Measurements from ENCODE around the gene CLOCK.

The CLOCK gene

DNA sequence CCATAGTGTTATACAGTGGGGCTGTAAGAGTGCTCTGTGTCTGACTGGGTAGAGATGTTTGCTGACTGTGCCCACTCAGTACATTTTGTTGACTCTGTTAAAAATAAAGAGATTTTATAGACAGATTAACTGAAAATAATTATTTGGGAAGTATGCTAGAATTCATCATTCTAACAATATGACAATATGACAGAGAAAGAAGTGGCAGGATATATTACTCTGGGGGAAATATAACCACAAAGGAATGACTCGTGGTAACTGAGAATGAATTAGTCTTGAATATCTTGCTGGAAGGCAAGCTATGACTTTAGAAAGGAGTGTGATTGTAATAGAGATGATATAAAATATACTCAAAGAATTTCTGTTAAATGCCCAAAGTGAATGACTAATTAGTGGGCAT, 104.2 kb downstream of the CLOCK start:
- no peak overlapping the region for H3K4me3 ChIP-seq (ENCODE audit: low read depth, low read length)
- in situ Hi-C loops (cut with HindIII; ENCODE audit: low sequenced_read_pairs), result no loop called here
- DNase-seq (ENCODE audit: low read depth, low spot score), result no peak
- TF ChIP-seq, protein P1, sequence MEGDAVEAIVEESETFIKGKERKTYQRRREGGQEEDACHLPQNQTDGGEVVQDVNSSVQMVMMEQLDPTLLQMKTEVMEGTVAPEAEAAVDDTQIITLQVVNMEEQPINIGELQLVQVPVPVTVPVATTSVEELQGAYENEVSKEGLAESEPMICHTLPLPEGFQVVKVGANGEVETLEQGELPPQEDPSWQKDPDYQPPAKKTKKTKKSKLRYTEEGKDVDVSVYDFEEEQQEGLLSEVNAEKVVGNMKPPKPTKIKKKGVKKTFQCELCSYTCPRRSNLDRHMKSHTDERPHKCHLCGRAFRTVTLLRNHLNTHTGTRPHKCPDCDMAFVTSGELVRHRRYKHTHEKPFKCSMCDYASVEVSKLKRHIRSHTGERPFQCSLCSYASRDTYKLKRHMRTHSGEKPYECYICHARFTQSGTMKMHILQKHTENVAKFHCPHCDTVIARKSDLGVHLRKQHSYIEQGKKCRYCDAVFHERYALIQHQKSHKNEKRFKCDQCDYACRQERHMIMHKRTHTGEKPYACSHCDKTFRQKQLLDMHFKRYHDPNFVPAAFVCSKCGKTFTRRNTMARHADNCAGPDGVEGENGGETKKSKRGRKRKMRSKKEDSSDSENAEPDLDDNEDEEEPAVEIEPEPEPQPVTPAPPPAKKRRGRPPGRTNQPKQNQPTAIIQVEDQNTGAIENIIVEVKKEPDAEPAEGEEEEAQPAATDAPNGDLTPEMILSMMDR (IDR thresholded peaks at IDR 0.05; ENCODE audit: low read depth, low read length), result no peak

DNA sequence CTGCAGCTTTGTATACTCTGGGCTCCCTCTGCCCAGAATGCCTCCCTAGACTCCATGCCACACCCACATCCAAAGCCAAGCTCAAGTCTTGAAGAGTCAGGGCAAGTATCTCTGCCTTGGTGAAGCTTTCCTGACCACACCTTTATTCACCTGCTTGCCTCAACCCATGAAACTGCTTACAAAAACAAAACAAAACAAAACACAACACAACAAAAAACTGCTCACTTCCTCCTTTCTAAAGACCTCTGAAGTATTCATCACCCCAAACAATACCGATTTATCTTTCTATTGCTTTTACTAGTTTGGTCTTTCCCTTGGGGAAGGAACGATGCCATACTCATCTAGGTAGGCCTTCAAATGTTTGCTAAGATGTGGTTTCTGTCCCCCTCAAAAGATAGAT, 105.9 kb downstream of the CLOCK start:
- H3K4me3 ChIP-seq (ENCODE audit: low read depth, low read length), result no peak overlapping the region
- in situ Hi-C loops (cut with HindIII; ENCODE audit: low sequenced_read_pairs), result no loop called here
- TF ChIP-seq, protein P1 (IDR thresholded peaks at IDR 0.05; ENCODE audit: low read depth, low read length), result no peak
- no peak for DNase-seq (ENCODE audit: low read depth, low spot score)

DNA sequence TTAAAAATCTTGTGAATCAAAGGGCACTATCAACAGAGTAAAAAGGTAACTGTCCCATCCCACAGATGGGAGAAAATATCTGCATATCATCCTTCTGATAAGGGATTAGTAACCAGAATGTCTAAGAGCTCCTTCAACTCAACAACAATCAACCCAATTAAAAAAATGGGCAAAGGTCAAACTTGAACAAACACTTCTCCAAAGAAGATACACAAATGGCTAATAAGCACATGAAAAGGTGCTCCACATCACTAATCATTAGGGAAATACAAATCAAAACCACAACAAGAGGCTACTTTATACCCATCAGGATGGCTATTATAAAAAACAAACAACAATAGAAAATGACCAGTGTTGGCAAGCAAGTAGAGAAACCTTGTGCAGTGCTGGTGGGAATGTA, 107.7 kb downstream of the CLOCK start:
- TF ChIP-seq, protein P1 (IDR thresholded peaks at IDR 0.05; ENCODE audit: low read depth, low read length), result no peak
- no peak for DNase-seq (ENCODE audit: low read depth, low spot score)
- no peak overlapping the region for H3K4me3 ChIP-seq (ENCODE audit: low read depth, low read length)
- in situ Hi-C loops (cut with HindIII; ENCODE audit: low sequenced_read_pairs), result no loop called here

DNA sequence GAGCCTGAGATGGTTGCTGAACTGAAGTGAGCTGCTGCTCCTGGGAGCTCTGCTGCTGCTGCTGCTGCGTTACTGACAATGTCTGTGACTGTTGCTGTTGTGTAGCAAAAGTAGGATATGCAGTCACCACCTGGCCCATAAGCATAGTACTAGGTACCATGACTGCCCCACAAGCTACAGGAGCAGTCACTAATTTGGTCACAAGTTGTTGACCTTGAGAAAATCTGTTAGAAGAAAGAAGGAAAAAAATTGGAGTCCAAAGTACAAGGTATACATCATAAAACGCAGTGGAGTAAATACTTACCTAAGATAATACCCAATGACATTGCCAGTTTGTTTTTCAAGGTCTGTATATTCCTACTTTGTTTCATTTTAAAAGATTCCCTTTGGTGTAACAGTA, 108.4 kb downstream of the CLOCK start:
- H3K4me3 ChIP-seq (ENCODE audit: low read depth, low read length), result no peak overlapping the region
- DNase-seq (ENCODE audit: low read depth, low spot score), result no peak
- TF ChIP-seq, protein P1 (IDR thresholded peaks at IDR 0.05; ENCODE audit: low read depth, low read length), result no peak
- in situ Hi-C loops (cut with HindIII; ENCODE audit: low sequenced_read_pairs), result no loop called here

DNA sequence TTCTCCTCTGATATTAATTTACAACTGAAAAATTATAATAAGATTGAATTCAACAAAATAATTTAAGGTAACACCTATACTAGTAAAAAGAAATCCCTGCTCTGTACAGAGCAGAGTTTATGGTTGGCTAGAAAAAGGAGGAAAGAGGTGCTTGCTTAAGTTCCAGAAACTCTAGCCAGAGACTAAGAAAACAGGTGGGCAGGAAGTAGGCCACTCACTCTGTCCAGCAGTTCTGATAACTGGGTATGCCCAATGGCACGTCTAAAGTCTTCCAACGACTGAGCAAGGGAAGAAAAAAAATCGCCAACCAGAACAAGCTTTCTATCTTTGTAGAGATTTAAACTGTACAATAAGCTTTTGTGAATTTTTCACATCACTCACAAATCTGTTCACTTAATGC, 108.9 kb downstream of the CLOCK start:
- DNase-seq (ENCODE audit: low read depth, low spot score), result no peak
- TF ChIP-seq, protein P1 (IDR thresholded peaks at IDR 0.05; ENCODE audit: low read depth, low read length), result no peak
- in situ Hi-C loops (cut with HindIII; ENCODE audit: low sequenced_read_pairs), result no loop called here
- H3K4me3 ChIP-seq (ENCODE audit: low read depth, low read length), result no peak overlapping the region

DNA sequence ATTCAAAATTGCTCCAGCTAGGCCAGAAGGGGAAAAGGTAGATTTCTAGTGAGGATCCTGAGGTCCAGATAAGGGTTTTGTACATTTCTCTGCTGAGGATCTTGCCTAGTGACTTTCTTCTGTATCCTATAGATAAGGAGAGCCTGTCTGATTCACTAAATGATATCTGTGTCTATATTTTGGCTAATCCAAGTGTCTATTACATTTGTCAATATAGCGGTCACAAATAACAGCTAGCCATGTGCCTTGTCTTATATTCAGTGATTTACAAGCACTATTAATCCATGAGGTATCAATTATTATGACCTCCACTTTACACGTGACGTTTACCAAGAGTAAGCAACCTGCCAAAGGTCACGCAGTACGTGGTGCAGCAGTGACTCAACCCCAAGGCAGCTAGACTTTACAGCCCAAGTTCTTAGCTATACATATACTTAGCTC, 109.3 kb downstream of the CLOCK start:
- H3K4me3 ChIP-seq (ENCODE audit: low read depth, low read length), result no peak overlapping the region
- peak; percentile 48 for DNase-seq (ENCODE audit: low read depth, low spot score)
- in situ Hi-C loops (cut with HindIII; ENCODE audit: low sequenced_read_pairs), result no loop called here
- TF ChIP-seq, protein P1 (IDR thresholded peaks at IDR 0.05; ENCODE audit: low read depth, low read length), result no peak

Data from astrocyte of the spinal cord (primary cell).